GM19452 (cell line): ENCODE data around the gene LZTR1.
"Not testable (repeated sequence)": the region's sequence is repeated elsewhere in the genome, so short reads cannot be mapped to it uniquely, and the experiment has no call there.

Experiments used
- ATAC-seq: cut with Tn5 transposase; IDR thresholded peaks from one replicate; pipeline ENCODE4 v1.9.1; 2021; ENCODE audit not compliant: unreplicated experiment

The LZTR1 gene

DNA sequence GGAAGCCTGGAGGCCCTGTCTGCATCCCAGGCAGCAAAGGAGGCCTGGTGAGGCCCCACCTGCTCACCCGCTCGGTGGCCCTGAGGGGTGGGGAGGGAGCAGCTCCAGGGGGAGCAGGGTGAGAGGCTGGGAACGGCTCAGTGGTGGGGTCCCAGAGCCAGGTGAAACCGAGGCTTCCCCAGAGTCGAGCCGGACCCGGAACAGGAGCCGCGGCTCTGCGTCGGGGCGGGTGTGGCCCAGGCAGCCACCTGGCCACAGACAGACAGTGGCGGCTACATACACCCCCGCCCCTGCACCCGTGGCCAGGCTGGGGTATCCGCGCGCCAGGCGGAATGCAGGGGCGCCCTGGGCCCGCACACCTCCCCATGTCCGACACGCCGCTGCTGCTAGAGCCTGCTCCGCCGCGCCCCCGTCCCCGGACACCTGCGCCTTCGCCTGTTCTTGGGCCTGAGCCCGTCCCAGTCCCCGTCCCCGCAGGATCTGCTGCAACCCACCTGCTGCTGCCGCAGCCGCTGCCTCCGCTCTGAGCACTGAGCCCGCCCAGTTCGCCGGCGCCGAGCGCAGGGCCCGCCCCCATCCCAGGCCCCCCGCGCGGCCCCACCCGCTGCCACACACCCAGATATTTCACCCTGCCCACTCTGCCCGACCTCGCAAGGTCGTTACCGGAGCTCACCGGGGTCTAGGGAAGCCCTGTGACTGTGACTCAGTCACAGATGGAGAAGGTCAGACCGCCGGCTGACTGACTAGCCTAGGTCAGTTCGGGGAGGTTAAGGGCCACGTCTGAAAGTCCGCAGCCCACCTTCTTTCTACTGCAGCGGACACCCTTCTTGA lies 50.2 kb downstream of the LZTR1 start, which contains the start of gene SLC7A4:
SLC7A4 (minus strand) TSS at position 525 of the 831 bp plus-strand sequence. CDS start 749 bp downstream, outside the sequence.
- ATAC-seq: no peak

DNA sequence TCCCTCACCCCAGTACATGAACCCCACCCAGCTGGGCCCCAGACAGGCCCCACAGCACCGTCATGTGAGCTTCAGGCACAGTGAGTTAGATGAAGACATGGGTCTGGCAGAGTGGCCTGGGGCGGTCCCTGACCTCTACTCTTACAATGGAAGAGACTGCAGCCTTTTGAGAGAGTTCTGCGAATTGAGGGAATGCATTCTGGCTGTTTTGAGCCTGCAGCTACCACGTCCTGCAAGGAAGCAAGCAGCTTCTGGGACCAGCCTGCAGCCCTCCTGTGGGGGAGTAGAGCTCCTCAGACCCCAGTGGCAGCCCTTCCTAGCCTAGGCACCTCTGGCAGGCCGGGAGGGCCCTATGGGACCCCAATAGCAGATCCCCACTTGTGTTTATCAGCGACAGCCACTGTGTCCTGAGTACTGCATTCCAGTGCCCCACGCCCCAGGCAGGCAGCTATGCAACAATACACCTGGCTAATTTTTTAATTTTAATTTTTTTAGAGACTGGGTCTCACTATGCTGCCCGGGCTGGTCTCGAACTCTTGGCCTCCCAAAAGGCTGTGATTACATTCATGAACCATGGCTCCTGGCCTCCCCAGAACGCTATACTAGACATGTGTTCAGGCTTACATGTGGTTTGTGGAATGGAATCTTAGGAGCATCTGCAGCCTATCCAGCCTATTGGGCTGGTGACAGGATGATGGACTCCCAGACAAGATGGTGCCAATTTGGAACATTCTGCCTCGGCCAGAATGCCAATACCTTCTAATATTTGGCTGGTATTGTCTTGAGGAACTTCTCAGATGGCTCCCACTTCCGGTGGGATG lies 51.0 kb downstream of the LZTR1 start:
- ATAC-seq: no peak

DNA sequence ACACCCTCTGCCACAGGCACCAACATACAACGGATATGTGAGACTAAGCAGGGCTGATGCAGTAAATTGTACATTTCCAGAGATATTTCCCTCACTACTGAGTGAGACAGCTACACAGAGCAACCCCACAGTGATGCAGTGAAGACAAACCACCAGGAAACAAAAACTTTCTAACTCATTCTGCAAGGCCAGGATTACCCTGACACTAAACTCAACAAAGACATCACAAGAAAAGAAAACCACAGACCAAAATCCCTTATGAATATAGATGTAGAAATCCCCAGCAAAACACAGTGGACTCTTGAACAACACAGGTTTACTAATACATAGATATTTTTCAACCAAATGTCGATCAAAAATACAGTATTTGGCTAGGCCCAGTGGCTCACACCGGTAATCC lies 51.8 kb downstream of the LZTR1 start:
- ATAC-seq: no peak

DNA sequence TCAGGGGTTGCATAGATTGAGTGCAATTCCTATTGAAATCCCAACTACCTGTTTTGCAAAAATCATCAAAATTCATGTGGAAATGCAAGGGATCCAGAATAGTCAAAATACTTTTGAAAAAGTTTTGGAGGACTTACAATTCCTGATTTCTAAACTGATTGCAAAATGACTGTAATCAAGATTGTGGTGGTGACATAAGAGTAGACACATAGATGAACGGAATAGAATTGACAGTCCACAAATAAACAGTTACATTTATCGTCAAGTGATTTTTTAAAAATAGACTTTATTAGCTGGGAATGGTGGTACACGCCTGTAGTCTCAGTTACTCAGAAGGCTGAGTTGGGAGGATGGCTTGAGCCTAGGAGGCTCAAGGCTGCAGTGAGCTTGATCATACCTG lies 52.9 kb downstream of the LZTR1 start:
- ATAC-seq: no peak

DNA sequence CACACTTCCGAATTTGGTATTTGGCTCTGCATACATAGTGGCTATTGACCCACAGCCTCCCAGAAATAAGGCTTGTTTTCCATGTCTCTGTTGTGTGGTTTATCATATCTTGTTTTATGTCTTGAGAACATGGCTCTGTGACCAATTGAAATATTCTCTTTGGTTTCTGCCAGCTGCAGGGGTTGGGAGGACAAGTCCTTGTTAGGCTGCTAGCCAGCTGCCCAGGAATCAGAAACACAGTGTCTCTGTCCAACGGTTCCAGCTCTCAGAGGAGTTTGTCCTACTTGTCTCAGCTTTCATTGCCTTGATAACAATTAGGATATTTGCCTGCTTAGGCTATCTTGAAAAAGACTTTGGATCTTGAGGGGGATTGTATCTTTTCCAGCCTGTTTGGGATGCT lies 56.3 kb downstream of the LZTR1 start:
- ATAC-seq: no peak

DNA sequence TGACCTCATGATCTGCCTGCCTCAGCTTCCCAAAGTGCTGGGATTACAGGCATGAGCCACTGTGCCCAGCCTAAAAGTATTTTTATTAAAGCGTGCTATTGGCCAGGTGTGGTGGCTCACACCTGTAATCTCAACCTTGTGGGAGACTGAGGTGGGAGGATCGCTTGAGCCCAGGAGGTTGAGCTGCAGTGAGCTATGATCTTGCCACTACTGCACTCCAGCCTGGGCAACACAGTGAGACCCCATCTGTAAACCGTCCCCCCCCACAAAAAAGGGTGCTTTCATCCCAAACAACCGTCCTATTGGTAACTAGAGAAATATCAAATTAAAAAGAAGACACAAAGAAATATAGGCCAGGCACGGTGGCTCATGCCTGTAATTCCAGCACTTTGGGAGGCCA lies 57.1 kb downstream of the LZTR1 start:
- ATAC-seq: not testable (repeated sequence)

DNA sequence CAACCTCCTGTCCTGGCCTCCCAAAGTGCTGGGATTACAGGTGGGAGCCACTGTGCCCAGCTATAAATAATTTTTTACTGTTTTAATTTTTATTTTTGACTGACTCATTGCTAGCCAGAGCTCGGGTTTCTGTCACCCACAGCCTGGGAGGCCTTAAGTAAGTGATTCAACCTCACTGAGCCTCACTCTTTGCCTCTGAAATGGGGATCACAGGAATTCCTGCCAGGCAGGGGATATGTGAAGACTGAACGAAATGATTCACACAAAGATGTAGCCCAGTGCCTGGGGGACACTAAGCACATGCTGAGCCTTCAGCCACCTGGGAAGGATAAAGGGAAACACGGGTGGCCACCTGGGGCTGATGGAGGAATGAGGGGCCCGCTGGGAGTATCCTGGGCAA lies 59.8 kb downstream of the LZTR1 start:
- no peak for ATAC-seq

DNA sequence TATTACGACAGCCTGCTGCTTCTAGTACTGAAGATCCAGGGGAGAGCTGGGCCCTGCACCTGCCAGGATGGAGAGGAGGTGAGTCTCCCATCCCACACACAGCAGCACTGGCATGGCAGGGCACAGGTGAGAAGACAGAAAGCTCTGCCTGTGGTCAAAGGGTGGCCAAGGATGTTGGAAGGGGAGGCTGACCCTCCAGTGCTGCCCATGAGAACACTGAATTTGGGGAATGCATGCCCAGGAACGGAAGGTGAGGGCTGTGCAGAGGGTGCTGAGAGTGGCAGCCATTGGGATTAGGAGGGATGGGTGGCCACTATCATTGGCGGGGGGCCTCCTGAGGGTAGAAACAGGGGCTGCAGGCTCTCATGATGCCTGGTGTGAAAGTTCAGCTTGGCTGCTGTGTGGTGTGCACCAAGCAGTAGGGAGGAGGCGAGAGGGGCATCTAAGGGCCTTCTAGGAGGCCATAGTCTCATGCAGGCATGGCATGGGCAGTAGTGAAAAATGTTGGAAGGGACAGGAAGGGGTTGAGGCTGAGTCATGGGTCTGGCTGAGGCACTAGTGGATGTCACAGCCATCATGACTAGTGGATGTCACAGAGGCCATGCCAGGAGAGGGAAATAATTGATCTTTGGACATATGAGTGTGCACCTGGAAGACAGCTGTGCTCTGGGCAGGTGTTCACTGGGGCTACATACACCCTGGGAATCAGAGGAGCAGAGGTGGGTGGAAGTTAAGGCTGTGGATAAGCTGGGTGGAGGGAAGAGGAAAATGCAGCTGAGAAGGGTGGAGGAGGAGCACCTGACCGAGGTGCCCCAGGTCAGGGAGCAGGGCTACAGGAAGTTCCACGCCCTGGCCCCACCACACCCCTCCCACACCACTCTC lies 61.1 kb downstream of the LZTR1 start:
- ATAC-seq: no peak

DNA sequence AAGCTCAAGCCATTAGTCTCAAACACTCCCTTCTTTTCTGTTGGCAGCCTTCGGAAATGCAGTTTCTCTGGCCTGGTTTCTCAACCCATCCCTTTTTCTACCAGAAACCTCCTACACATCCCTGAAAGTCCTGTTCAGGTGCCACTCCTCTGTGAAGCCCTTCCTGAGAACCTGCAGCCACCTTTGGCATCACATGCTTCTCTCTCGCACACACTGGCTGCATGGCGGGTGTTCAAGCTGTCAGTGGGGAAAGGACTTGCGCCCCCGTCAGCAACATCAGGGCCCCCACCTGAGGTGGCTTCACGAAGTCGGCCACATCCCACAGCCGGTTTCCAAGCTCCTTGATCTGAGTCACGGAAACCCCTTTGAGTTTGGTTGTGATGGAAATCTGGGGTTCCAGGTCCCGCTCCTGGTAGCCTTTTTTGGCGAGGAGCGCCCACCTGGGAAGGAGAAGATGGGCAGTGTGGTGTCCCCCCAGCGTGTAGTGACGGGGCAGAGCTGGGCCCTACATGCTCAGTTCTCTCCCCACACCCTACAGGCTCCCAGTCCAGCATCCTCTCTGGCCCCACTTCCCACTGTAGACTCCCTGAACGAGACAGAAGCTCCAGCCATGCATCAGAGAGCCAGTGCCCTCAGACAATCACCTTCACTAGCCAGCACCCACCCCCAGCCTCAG lies 61.9 kb downstream of the LZTR1 start:
- no peak for ATAC-seq

DNA sequence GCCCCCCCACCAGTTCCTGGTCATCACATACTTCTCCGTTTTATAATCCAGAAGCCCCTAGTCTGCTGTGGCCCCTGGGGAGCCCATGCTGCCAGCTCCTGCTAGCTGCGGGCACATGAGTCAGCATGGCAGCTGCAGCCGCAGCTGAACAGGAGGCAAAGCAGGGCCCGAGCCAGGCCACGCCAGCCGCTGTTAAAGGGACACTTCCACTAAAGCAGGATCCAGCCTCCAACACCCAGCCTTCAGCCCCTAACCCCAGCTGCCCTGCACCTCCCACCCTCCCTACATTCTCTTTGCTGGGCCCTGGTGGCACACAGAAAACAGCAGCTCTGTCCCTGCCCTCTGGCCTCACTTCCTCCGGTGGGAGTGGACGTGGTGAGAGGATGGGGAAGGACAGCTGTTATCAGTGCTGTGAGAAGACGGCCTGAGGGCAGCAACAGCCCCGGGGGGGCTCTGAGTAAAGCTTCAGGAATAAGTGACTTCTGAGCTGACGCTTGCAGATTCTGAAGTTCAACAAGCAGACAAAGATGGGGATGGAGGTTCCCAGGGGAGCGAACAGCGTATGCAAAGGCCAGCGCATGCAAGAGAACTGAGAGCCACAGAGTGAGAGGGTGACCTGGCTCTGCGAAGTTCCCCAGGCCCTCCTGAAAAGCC lies 63.0 kb downstream of the LZTR1 start:
- ATAC-seq: no peak

DNA sequence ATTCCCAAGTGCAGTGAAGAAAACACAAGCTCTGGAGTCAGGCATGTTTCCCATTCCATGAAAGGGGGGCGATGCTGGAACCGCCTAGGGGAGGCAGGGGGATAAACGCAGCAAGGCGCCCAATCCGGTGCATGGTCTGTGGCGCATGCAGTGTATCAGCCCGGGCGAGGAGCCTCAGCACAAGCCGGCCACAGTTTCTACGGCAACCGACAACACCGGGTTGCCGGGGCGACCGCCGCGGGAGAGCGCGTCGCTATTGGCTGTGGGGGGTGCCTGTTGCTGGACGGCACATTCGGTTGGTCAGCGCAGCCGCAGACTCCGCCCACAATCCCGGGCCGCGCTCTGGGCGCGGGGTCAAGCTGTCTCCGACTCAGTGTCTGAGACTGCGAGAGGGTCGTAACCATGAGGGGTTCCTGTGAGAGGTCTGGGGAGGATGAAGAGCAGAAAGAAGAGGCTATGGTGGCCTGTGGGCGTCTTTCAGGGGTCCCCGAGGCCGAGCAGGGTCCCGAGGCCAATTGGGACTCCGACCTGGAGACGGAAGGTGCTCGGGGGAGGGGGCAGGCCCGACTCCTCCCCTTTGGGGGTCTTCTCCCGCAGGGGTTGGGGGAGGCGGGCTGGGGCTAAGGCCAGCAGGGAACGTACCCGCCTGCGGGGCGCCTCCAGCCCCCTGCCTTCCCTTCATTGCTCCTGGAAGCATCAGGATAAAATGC lies 63.6 kb downstream of the LZTR1 start, which contains the start of gene LRRC74B:
LRRC74B (plus strand) TSS at position 362 of the 710 bp plus-strand sequence; CDS start at position 403, 41 bp downstream.
- ATAC-seq: peak; percentile 88

DNA sequence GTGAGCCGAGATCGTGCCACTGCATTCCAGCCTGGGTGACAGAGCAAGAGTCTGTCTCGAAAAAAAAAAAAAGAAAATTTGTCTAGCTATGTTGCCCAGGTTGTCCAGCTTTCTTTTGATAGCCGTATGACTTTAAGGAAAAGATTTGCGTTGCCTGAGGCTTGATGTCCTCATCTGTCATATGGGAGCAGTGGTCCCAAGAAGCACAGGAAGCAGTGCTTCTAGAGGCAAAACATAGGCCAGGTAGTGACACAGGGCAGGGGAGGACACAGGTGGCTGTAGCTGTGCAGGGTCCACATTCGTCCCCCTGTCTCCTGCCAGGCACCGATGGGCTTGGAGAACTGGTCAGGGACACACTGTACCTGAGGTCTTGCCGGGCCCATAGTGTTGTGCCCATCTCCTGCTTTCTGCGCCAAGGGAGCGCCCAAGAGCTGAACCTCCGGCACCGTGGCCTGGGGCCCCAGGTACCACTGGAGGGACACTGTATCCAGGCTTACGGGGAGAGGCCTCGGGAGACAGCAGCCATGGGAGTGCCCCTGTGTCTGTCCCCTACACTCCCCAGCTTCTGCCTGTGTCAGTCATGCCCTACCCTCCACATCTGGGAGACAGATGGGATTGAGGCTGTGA lies 65.1 kb downstream of the LZTR1 start:
- no peak for ATAC-seq

DNA sequence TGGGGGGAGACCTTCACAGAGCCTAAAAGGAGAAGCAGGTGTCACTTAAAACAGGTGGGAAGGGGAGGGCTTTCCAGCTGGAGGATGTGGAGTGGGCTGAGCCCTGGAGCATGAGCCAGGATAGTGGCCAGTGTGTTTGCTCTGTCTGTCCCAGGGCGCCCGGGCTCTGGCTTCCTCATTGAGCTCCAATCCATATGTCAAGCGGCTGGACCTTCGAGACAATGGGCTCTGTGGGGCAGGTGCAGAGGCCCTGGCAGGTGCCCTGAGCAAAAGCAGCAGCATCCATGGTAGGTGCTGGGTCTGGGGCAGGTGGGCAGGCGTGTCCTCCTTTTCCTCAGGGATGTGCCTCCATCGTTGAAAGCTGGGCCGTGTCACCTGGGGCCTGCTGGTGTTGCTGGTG lies 65.6 kb downstream of the LZTR1 start:
- ATAC-seq: no peak

DNA sequence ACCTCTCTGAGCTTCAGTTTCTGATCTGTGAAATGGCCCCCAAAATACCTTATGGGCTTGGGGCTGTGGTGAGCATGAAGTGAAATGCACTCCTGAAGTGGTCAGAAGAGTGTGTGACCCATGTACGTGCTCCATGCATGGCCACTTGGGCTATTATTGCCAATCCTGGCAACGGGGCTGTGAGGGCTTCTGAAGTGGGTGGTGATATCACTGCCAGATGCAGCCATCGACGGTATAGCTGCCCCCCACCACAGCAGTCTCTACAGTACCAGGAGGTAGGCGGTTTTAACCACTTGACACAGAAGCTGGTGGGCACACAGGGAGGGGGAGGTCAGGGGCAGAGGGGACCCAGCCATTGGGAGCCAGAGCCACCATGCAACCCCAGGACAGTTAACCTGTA lies 66.4 kb downstream of the LZTR1 start:
- not testable (repeated sequence) for ATAC-seq
